ENCODE results near the gene SURF4.

Gene SURF4

DNA sequence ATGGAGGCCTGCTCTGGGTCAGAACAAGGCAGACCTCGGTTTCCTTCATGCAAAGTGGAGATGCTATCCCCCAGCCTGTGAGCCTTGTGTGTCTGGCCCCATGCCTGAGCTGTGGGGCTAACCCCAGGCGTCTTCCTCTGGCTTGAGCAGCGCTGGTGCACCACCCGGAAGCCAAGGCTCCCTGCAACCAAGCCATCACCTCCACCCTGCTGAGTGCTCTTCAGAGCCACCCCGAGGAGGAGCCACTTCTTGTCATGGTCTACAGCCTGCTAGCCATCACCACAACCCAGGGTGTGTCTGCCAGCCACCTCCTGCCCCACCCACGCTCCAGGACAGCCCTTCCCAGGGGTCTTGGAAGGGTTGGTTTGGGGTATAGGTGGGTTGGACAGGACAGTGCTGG lies 25.7 kb upstream of the SURF4 start:
- H3K4me3 ChIP-seq (ENCODE audit: low read depth in 1 of 2, low read length in 1 of 2): no peak overlapping the region
- H3K27me3 ChIP-seq: peaks cover 15% of the 10 kb centered on the region
- H3K27ac ChIP-seq: no peak overlapping the region
- H3K4me1 ChIP-seq (ENCODE audit: control insufficient read depth in 1 of 2, insufficient read depth in 1 of 2, low read depth in 1 of 2, low read length in 1 of 2): no peaks in the 10 kb centered on the region
- H3K9me3 ChIP-seq: no peaks in the 10 kb centered on the region
- no peak for TF ChIP-seq CTCF (IDR thresholded peaks at IDR 0.05)
- H3K36me3 ChIP-seq: peaks cover 20% of the 10 kb centered on the region

- Histone ChIP-seq H3K4me3 (ENCODE audit: low read depth in 1 of 2, low read length in 1 of 2) (no peak overlapping the region), H3K9me3 (no peaks in the 10 kb centered on the region), H3K4me1 (ENCODE audit: control insufficient read depth in 1 of 2, insufficient read depth in 1 of 2, low read depth in 1 of 2, low read length in 1 of 2) (no peaks in the 10 kb centered on the region), H3K27ac (no peak overlapping the region), H3K36me3 (peaks cover 8% of the 10 kb centered on the region), H3K27me3 (peaks cover 16% of the 10 kb centered on the region)
- no peak for TF ChIP-seq CTCF (IDR thresholded peaks at IDR 0.05)
Measured at GRCh38 chr9:133400292-133400691, 24.4 kb upstream of the SURF4 start.

DNA sequence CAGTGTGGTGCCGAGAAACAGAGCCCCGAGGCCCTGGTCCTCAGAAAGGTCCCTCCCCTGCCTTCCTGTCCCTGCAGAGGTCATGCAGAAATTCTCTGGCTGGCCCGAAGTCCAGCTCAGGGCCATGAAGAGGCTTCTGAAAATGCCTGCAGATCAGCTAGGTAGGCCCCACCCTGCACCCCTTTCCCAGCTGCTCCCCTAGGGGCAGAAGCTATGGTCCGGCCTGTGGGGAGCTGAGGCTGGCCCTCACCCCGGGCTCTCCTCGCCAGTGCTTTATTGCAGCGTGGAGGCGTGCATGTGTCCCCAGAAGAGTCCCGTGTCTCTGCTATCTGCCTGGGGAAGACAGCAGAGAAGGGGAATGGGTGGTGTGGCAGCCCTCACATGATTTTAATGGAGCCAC lies 22.0 kb upstream of the SURF4 start:
- H3K27me3 ChIP-seq: peaks cover 31% of the 10 kb centered on the region
- no peak overlapping the region for H3K4me3 ChIP-seq (ENCODE audit: low read depth in 1 of 2, low read length in 1 of 2)
- H3K9me3 ChIP-seq: no peaks in the 10 kb centered on the region
- no peaks in the 10 kb centered on the region for H3K36me3 ChIP-seq
- no peaks in the 10 kb centered on the region for H3K4me1 ChIP-seq (ENCODE audit: control insufficient read depth in 1 of 2, insufficient read depth in 1 of 2, low read depth in 1 of 2, low read length in 1 of 2)
- TF ChIP-seq CTCF (IDR thresholded peaks at IDR 0.05): no peak
- H3K27ac ChIP-seq: no peak overlapping the region

GRCh38 chr9:133397370-133397769 lies 21.5 kb upstream of the SURF4 start:
- Histone ChIP-seq H3K36me3 (no peaks in the 10 kb centered on the region), H3K4me1 (ENCODE audit: control insufficient read depth in 1 of 2, insufficient read depth in 1 of 2, low read depth in 1 of 2, low read length in 1 of 2) (no peaks in the 10 kb centered on the region), H3K9me3 (no peaks in the 10 kb centered on the region), H3K4me3 (ENCODE audit: low read depth in 1 of 2, low read length in 1 of 2) (no peak overlapping the region), H3K27me3 (peaks cover 31% of the 10 kb centered on the region), H3K27ac (no peak overlapping the region)
- TF ChIP-seq CTCF (IDR thresholded peaks at IDR 0.05): no peak

- TF ChIP-seq CTCF (IDR thresholded peaks at IDR 0.05): no peak
- H3K4me1 ChIP-seq (ENCODE audit: control insufficient read depth in 1 of 2, insufficient read depth in 1 of 2, low read depth in 1 of 2, low read length in 1 of 2): no peaks in the 10 kb centered on the region
- no peak overlapping the region for H3K27ac ChIP-seq
- H3K27me3 ChIP-seq: peaks cover 31% of the 10 kb centered on the region
- no peaks in the 10 kb centered on the region for H3K36me3 ChIP-seq
- no peaks in the 10 kb centered on the region for H3K9me3 ChIP-seq
- no peak overlapping the region for H3K4me3 ChIP-seq (ENCODE audit: low read depth in 1 of 2, low read length in 1 of 2)
Measured at GRCh38 chr9:133396952-133397351, 21.1 kb upstream of the SURF4 start.

GRCh38 chr9:133394687-133395271 lies 18.9 kb upstream of the SURF4 start:
- no peaks in the 10 kb centered on the region for H3K4me1 ChIP-seq (ENCODE audit: control insufficient read depth in 1 of 2, insufficient read depth in 1 of 2, low read depth in 1 of 2, low read length in 1 of 2)
- no peaks in the 10 kb centered on the region for H3K9me3 ChIP-seq
- TF ChIP-seq CTCF (IDR thresholded peaks at IDR 0.05): no peak
- H3K27ac ChIP-seq: no peak overlapping the region
- peaks cover 31% of the 10 kb centered on the region for H3K27me3 ChIP-seq
- H3K4me3 ChIP-seq (ENCODE audit: low read depth in 1 of 2, low read length in 1 of 2): no peak overlapping the region
- H3K36me3 ChIP-seq: no peaks in the 10 kb centered on the region

Measured in neutrophil (primary cell).